Coronary artery (tissue), 2 donors: ENCODE results near the gene PJVK.

Experiments used
- DNase-seq: peaks from one replicate; pipeline ENCODE4 v3.0.0-alpha.2; 2017; ENCODE audit warnings: low spot score
- H3K27ac ChIP-seq, 2 donors: fragments of 200-600 bp; sonication (generic); one replicate each; pipeline ENCODE4 v1.5.1; 2016 to 2019
- H3K4me3 ChIP-seq: fragments of 200-600 bp; sonication (generic); 2 replicates; pipeline ENCODE4 v1.5.1; 2016; ENCODE audit warnings: mild to moderate bottlenecking, moderate library complexity
- CTCF ChIP-seq: fragments of 200-600 bp; sonication (generic); IDR thresholded peaks from one replicate; pipeline ENCODE4 v1.5.1; 2019; ENCODE audit warnings: antibody characterized with exemption

PJVK gene

GRCh38 chr2:178510384-178510783 lies 59.2 kb downstream of the PJVK start:
- TF ChIP-seq CTCF, result no peak
- H3K4me3 ChIP-seq, result no peak overlapping the region
- DNase-seq, result no peak
- H3K27ac ChIP-seq, result no peak overlapping the region
